Peyer's patch (tissue), 4 donors: ENCODE results near the gene RBL1.

ENCODE experiments used
- POLR2A ChIP-seq, 2 donors: fragments of 450-650 bp; IDR thresholded peaks; one replicate each; pipeline ENCODE4 v1.5.1; 2017; ENCODE audit warnings: antibody characterized with exemption in 2 of 2, mild to moderate bottlenecking in 2 of 2, moderate library complexity in 2 of 2
- TF ChIP-seq, protein P1 (sequence below), 6 experiments: fragments of 450-650 bp in 4 of 6; fragments of 200-600 bp in 2 of 6; sonication (generic) in 1 of 6; IDR thresholded peaks; one replicate each; pipeline ENCODE4 v1.5.1; 2017 to 2019; ENCODE audit warnings: antibody characterized with exemption in 6 of 6, mild to moderate bottlenecking in 3 of 6, moderate library complexity in 1 of 6

DNA sequence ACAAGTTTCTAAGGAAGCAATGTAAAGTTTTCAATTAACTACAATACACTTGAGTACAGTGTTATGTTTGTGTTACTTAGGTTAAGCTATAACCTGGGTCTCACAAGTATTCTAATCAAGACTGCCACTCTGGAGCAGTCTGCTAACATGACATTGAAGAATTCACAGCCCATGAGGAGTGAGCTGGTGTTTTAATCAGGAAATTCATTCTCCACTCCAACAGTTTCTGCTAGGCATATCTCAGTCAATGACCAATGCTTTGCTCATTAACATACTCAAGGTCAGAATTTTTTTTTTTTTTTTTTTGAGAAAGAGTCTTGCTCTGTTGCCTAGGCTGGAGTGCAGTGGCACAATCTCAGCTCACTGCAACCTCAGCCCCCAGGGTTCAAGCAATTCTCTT is 84.7 kb downstream of the RBL1 start:
- TF ChIP-seq, protein P1, sequence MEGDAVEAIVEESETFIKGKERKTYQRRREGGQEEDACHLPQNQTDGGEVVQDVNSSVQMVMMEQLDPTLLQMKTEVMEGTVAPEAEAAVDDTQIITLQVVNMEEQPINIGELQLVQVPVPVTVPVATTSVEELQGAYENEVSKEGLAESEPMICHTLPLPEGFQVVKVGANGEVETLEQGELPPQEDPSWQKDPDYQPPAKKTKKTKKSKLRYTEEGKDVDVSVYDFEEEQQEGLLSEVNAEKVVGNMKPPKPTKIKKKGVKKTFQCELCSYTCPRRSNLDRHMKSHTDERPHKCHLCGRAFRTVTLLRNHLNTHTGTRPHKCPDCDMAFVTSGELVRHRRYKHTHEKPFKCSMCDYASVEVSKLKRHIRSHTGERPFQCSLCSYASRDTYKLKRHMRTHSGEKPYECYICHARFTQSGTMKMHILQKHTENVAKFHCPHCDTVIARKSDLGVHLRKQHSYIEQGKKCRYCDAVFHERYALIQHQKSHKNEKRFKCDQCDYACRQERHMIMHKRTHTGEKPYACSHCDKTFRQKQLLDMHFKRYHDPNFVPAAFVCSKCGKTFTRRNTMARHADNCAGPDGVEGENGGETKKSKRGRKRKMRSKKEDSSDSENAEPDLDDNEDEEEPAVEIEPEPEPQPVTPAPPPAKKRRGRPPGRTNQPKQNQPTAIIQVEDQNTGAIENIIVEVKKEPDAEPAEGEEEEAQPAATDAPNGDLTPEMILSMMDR (IDR thresholded peaks at IDR 0.05), result no peak
- TF ChIP-seq POLR2A (IDR thresholded peaks at IDR 0.05), result no peak
